NB4 (cell line): ENCODE data around the gene CSMD2.

Source experiments
- DNase-seq: peaks from one replicate; pipeline ENCODE4 v3.0.0; 2010; ENCODE audit warnings: low read depth
- H3K4me3 ChIP-seq: one replicate; pipeline ENCODE4 v1.5.1; 2011; ENCODE audit warnings: mild to moderate bottlenecking, low read depth, low read length, moderate library complexity
- CTCF ChIP-seq: IDR thresholded peaks from one replicate; pipeline ENCODE4 v1.5.1; 2012; ENCODE audit warnings: low read depth, low read length
- MAX ChIP-seq: IDR thresholded peaks from 2 replicates; pipeline ENCODE4 v1.6.1; 2011; ENCODE audit warnings: low read depth, low read length
- MYC ChIP-seq: IDR thresholded peaks from 2 replicates; pipeline ENCODE4 v1.6.1; 2011; ENCODE audit warnings: low read depth, low read length
- POLR2A ChIP-seq: IDR thresholded peaks from 2 replicates; pipeline ENCODE4 v1.6.1; 2011; ENCODE audit warnings: mild to moderate bottlenecking; ENCODE audit not compliant: insufficient read length; ENCODE audit errors: extremely low read depth

Gene CSMD2

GRCh38 chr1:33624991-33625870 is 539.8 kb downstream of the CSMD2 start:
- peak; percentile 74 for TF ChIP-seq CTCF
- TF ChIP-seq MYC = no peak
- TF ChIP-seq MAX = peak; percentile 50; the same call in 1 of the 2 replicates
- DNase-seq = peak; percentile 40
- no peak overlapping the region for H3K4me3 ChIP-seq

- H3K4me3 ChIP-seq = no peak overlapping the region
- no peak for DNase-seq
- no peak for TF ChIP-seq POLR2A
- no peak for TF ChIP-seq MAX
- no peak for TF ChIP-seq CTCF
- TF ChIP-seq MYC = no peak
These were observed 540.6 kb downstream of the CSMD2 start for GRCh38 chr1:33624261-33624990.

GRCh38 chr1:33623811-33624210 is 541.2 kb downstream of the CSMD2 start:
- H3K4me3 ChIP-seq = no peak overlapping the region
- no peak for DNase-seq
- no peak for TF ChIP-seq CTCF
- TF ChIP-seq MYC = no peak
- TF ChIP-seq POLR2A = no peak
- TF ChIP-seq MAX = no peak

GRCh38 chr1:33622757-33623156 is 542.3 kb downstream of the CSMD2 start:
- TF ChIP-seq MYC (no peak), POLR2A (no peak), MAX (no peak), CTCF (no peak)
- no peak for DNase-seq
- no peak overlapping the region for H3K4me3 ChIP-seq

GRCh38 chr1:33618636-33619035 is 546.4 kb downstream of the CSMD2 start:
- no peak for TF ChIP-seq MYC
- TF ChIP-seq MAX = no peak
- TF ChIP-seq CTCF = no peak
- DNase-seq = no peak
- no peak overlapping the region for H3K4me3 ChIP-seq
